ENCODE data around the gene PKDCC.

PKDCC gene

GRCh38 chr2:42104621-42105020, 56.8 kb downstream of the PKDCC start:
- FAIRE-seq (no peak), DNase-seq (ENCODE audit: low spot score) (no peak)

- FAIRE-seq = no peak
- no peak for DNase-seq (ENCODE audit: low spot score)
These were observed 57.8 kb downstream of the PKDCC start for GRCh38 chr2:42105330-42106256.

GRCh38 chr2:42106257-42106816, 58.5 kb downstream of the PKDCC start:
- FAIRE-seq = no peak
- DNase-seq (ENCODE audit: low spot score) = no peak

- DNase-seq (ENCODE audit: low spot score) (no peak), FAIRE-seq (no peak)
These were observed 59.6 kb downstream of the PKDCC start for GRCh38 chr2:42107249-42108042.

All from urothelium cell line (cell line).